HEK293T (cell line): ENCODE results near the gene SLA2.

Source experiments
- CTCF ChIA-PET: fragments of 350-600 bp; formaldehyde crosslinking; extraction: SDS; loops from one replicate; lab custom pipeline; 2021; ENCODE audit warnings: antibody characterized with exemption, inconsistent platforms; lab: Yijun Ruan, JAX
- POLR2A ChIA-PET: fragments of 350-600 bp; formaldehyde crosslinking; extraction: SDS; loops from one replicate; lab custom pipeline; 2020; ENCODE audit warnings: antibody characterized with exemption, inconsistent platforms; lab: Yijun Ruan, JAX
- DNase-seq: peaks from one replicate; pipeline ENCODE4 v3.0.0; 2012; ENCODE audit warnings: mixed read lengths; ENCODE audit errors: extremely low spot score
- ARNT ChIP-seq: fragments of 450-650 bp; IDR thresholded peaks from 2 replicates; pipeline ENCODE4 v1.6.1; 2017; ENCODE audit warnings: mild to moderate bottlenecking
- BHLHE40 ChIP-seq: fragments of 450-650 bp; IDR thresholded peaks from 2 replicates; pipeline ENCODE4 v1.6.1; 2016; ENCODE audit warnings: mild to moderate bottlenecking, moderate library complexity, borderline replicate concordance
- CTBP1 ChIP-seq: fragments of 450-650 bp; IDR thresholded peaks from 2 replicates; pipeline ENCODE4 v1.6.1; 2016; ENCODE audit warnings: borderline replicate concordance
- ELF4 ChIP-seq: fragments of 450-650 bp; IDR thresholded peaks from 2 replicates; pipeline ENCODE4 v1.6.1; 2017; ENCODE audit warnings: antibody characterized with exemption
- FOXA1 ChIP-seq: fragments of 450-650 bp; IDR thresholded peaks from 2 replicates; pipeline ENCODE4 v1.6.1; 2016; ENCODE audit warnings: mild to moderate bottlenecking
- FOXK2 ChIP-seq: fragments of 450-650 bp; IDR thresholded peaks from 2 replicates; pipeline ENCODE4 v1.6.1; 2016; ENCODE audit warnings: mild to moderate bottlenecking
- FOXM1 ChIP-seq: fragments of 450-650 bp; IDR thresholded peaks from 2 replicates; pipeline ENCODE4 v1.6.1; 2017; ENCODE audit warnings: mild to moderate bottlenecking, borderline replicate concordance
- HDGF ChIP-seq: fragments of 450-650 bp; IDR thresholded peaks from 2 replicates; pipeline ENCODE4 v1.6.1; 2017; ENCODE audit warnings: antibody characterized with exemption, borderline replicate concordance
- L3MBTL2 ChIP-seq: fragments of 450-650 bp; conservative IDR thresholded peaks from 2 replicates; pipeline ENCODE4 v1.6.1; 2016; ENCODE audit warnings: mild to moderate bottlenecking
- LEF1 ChIP-seq: fragments of 450-650 bp; IDR thresholded peaks from 2 replicates; pipeline ENCODE4 v1.6.1; 2017; ENCODE audit warnings: mild to moderate bottlenecking, borderline replicate concordance
- NFRKB ChIP-seq: fragments of 450-650 bp; IDR thresholded peaks from 2 replicates; pipeline ENCODE4 v1.6.1; 2016; ENCODE audit warnings: mild to moderate bottlenecking, moderate library complexity
- SP1 ChIP-seq: fragments of 450-650 bp; IDR thresholded peaks from 2 replicates; pipeline ENCODE4 v1.6.1; 2017
- SUZ12 ChIP-seq: fragments of 450-650 bp; IDR thresholded peaks from 2 replicates; pipeline ENCODE4 v1.6.1; 2016; ENCODE audit warnings: mild to moderate bottlenecking
- TARDBP ChIP-seq: fragments of 450-650 bp; IDR thresholded peaks from 2 replicates; pipeline ENCODE4 v1.6.1; 2016
- ZNF384 ChIP-seq: fragments of 450-650 bp; IDR thresholded peaks from 2 replicates; pipeline ENCODE4 v1.6.1; 2016
- TF ChIP-seq, protein P1 (sequence below): fragments of 450-650 bp; IDR thresholded peaks from 2 replicates; pipeline ENCODE4 v1.6.1; 2016

The SLA2 gene

DNA sequence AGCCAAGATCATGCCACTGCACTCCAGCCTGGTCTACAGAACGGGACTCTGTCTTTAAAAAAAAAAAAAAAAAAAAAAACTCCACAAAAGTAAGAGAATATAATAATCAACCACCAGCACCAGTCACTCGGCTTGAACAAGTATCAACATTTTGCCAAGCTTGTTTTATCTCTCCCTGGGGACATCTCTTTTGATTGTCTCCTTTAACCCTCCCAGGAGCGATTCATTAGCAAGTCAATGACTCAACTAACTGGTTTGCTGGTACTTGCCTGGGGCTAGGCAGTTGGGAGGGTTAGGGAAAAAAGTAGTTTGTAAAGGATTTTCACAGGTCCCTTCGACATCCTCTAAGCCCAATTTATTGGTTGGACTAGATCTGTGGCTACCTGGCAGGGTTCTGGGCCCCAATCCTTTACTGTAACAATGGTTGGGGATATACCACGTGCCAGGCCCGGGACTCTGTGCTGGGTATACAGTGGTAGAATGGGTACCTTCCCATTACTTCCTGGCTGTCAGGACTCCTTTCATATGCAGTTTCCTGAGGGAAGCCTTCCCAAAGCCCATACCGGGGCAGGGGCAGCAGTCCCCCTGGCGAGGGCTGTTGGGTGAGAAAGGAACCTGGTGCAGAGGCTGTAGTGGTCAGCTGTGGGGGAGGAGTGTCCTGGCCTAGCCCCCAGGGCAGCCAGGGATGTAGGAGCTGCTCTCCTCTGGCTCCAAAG, 60.4 kb downstream of the SLA2 start:
- no peak for DNase-seq
- ChIA-PET CTCF (interaction anchor here (0.7 kb wide), 1 partner anchor 20 kb away, joined by 7 read pairs; no protein-coding TSS in a partner anchor), POLR2A (interaction anchor here (1.1 to 4.3 kb wide), 3 partner anchors 11 to 20 kb away, joined by 3 to 15 read pairs (median 5); partner anchors contain the start of genes RAB5IF and TGIF2)
- TF ChIP-seq FOXK2 (no peak), TARDBP (no peak), ZNF384 (no peak), FOXA1 (no peak), BHLHE40 (no peak), L3MBTL2 (no peak), ARNT (no peak), LEF1 (no peak)

DNA sequence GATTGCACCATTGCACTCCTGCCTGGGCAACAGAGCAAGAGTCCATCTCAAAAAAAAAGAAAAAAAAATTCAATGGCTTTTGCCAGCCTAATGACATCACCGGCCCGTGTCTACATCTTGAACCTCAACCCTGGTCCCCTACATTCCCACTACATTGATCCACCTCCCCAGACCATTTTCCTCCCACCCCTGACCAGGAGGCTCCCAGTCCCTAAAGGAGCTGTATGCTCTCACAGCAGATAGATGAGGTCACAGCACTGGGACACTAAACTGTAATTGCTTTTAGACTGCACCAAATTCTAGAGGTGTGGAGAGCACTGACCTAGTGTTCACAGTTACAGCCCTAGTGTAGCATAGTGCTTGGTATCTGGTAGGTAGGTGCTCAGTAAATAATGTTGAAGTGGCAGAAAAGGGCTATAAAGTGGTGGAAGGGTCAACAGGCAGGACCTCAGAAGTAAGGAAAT, 61.9 kb downstream of the SLA2 start:
- ChIA-PET CTCF (no interaction called here), POLR2A (interaction anchor here (0.7 to 4.3 kb wide), 3 partner anchors 10 to 319 kb away, joined by 3 to 15 read pairs (median 5); partner anchors contain the start of genes RAB5IF and TGIF2)
- TF ChIP-seq LEF1 = no peak
- TF ChIP-seq TARDBP = no peak
- TF ChIP-seq, protein P1, sequence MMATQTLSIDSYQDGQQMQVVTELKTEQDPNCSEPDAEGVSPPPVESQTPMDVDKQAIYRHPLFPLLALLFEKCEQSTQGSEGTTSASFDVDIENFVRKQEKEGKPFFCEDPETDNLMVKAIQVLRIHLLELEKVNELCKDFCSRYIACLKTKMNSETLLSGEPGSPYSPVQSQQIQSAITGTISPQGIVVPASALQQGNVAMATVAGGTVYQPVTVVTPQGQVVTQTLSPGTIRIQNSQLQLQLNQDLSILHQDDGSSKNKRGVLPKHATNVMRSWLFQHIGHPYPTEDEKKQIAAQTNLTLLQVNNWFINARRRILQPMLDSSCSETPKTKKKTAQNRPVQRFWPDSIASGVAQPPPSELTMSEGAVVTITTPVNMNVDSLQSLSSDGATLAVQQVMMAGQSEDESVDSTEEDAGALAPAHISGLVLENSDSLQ = no peak
- TF ChIP-seq NFRKB = no peak
- no peak for TF ChIP-seq ELF4
- no peak for TF ChIP-seq SUZ12
- no peak for TF ChIP-seq L3MBTL2
- TF ChIP-seq HDGF = no peak
- TF ChIP-seq ARNT = no peak
- no peak for TF ChIP-seq FOXM1
- TF ChIP-seq FOXK2 = no peak
- TF ChIP-seq CTBP1 = no peak
- TF ChIP-seq ZNF384 = no peak
- no peak for TF ChIP-seq SP1
- no peak for TF ChIP-seq BHLHE40
- no peak for TF ChIP-seq FOXA1
- DNase-seq = no peak

DNA sequence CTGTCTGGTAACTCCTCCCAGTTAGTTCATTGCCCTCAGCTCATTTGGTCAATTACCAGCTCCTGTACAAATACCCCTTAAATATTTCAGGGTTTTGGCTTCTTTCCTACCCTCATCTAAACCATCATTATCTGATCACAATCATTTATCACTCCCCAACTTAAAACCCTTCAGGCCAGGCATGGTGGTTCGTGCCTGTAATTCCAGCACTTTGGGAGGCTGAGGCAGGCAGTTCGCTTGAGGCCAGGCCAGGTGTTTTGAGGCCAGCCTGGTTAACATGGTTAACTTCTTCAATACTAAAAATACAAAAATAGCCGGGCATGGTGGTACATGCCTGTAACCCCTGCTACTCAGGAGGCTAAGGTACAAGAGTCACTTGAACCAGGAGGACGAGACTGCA, 63.2 kb downstream of the SLA2 start:
- TF ChIP-seq BHLHE40 = no peak
- no peak for TF ChIP-seq ARNT
- TF ChIP-seq FOXA1 = no peak
- TF ChIP-seq, protein P1 = no peak
- no peak for TF ChIP-seq LEF1
- no peak for TF ChIP-seq ELF4
- CTCF ChIA-PET = no interaction called here
- DNase-seq = no peak
- POLR2A ChIA-PET = interaction anchor here (4.3 kb wide), 1 partner anchor 8 kb away, joined by 15 read pairs; the partner anchor contains the start of gene TGIF2

DNA sequence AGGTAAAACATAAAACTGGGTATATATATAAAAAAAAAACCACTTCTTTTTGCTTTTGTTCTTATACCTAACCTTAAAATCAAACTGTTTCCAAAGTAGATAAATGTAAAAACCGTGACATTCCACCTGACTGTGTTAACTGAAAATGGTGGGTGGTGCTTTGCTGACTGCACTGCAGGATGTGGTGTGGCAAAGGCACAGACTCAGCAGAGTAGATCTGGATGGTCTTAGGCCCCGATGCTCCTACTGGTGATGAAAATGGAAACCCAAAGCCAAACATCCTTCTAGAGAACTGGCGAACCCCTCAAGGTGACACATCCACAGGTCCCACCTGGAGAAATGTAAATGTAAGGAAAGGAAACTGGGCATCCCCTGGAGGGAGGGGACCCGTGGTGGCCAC, 63.7 kb downstream of the SLA2 start:
- no peak for DNase-seq
- ChIA-PET CTCF (no interaction called here), POLR2A (no interaction called here)
- TF ChIP-seq, protein P1 = no peak

DNA sequence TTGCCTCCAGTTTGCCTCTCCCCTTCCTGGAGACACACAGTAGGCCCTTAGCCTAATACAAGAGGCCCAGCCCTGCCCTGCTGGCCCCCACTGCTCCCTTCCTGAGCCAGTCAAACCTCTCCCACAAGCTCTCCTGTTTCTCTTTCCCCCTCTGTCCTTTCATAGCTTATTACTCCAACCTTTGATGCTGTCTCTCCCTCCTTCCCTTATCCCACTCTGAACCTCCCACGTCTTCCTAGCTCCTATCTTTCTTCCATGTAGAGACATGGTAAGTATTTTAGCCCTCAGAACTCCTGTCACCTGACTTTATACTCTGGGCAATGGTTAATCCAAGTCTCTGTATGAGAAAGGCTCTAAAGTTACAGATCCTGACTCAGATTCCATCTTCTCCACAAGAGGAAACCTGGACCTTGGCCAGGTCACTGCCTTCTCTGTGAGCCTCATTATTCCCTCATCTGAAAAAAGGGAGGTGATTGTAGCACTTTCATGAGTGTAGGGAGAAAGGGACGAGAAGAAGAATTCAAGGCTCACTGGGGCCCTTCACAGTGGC, 65.9 kb downstream of the SLA2 start:
- no peak for TF ChIP-seq SP1
- TF ChIP-seq TARDBP = no peak
- no peak for TF ChIP-seq FOXA1
- no peak for TF ChIP-seq L3MBTL2
- TF ChIP-seq HDGF = no peak
- TF ChIP-seq ELF4 = no peak
- no peak for TF ChIP-seq ARNT
- TF ChIP-seq NFRKB = no peak
- POLR2A ChIA-PET = no interaction called here
- no peak for DNase-seq
- CTCF ChIA-PET = no interaction called here

DNA sequence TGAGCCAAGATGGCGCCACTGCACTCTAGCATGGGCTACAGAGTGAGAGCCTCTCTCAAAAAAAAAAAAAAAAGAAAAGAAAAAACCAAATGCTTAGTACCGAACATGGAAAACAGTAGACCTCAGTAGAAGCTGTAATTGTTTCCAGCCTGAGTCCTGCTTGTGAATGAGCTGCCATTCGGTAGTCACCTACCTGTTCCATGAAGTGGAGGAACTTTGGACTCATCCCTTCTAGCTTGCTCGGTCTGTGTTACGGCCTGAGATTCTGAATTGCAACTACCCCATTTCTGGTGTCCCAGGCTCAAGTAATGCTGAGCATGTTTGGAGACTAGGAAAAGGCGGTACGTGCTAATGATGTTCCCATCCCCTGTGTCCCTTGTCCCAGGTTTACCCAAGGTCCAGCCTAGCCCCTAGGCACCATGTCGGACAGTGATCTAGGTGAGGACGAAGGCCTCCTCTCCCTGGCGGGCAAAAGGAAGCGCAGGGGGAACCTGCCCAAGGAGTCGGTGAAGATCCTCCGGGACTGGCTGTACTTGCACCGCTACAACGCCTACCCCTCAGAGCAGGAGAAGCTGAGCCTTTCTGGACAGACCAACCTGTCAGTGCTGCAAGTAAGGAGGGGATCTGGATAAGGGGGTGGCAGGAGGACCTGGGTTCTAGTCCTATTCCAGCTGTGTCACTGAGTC, 67.5 kb downstream of the SLA2 start:
- TF ChIP-seq SP1 (no peak), FOXM1 (no peak), ARNT (no peak), NFRKB (no peak), LEF1 (no peak), TARDBP (no peak), FOXA1 (no peak), ELF4 (no peak), FOXK2 (no peak), ZNF384 (no peak), CTBP1 (no peak), L3MBTL2 (no peak), SUZ12 (no peak), HDGF (no peak), BHLHE40 (no peak)
- TF ChIP-seq, protein P1 = no peak
- no peak for DNase-seq
- CTCF ChIA-PET = no interaction called here
- POLR2A ChIA-PET = no interaction called here
